ENCODE results near the gene MTHFD1L.
"Not testable (repeated sequence)": the region's sequence is repeated elsewhere in the genome, so short reads cannot be mapped to it uniquely, and the experiment has no call there.

The MTHFD1L gene

DNA sequence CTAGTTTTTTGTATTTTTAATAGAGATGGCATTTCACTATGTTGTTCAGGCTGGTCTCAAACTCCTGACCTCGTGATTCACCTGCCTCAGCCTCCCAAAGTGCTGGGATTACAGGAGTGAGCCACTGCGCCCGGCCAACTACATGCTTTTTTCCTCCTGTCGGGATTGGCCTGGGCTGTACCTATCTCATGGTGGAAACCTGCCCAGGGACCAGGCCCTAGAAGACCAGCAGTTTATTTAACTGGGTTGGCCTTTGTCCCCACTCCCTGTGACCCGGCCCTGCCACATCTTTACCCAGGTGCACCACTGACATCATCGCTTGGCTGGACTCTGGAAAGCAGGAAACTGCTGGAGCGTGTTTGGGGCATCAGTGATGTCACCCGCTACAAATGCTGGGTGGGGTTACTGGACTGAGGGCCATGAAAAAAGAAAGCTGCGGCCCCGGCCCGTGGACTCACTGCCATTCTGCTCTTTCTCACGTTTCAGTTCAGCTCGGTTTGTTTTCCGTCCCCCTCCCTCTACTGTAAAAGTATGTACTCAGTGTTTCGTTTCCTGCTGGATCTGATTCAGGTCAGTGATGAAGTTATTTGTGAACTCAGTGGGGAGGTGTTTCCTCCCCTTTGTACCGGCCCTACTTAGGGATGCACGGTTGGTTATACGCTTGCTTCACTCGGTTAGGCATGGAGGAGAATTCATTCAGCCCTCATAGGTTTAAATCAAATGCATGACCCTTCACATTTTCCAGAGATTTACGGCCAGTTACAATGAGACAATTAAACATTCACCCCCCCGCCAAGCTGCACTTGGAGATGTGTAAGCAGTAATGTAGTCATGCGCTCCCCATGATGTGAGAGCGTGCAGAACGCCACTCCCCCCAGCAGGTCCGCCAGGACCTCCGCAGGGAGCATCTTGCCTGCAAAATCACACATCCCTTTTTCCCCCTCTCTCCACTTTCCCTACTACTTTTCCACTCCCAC, 179.3 kb downstream of the MTHFD1L start:
- DNase-seq = no peak

DNA sequence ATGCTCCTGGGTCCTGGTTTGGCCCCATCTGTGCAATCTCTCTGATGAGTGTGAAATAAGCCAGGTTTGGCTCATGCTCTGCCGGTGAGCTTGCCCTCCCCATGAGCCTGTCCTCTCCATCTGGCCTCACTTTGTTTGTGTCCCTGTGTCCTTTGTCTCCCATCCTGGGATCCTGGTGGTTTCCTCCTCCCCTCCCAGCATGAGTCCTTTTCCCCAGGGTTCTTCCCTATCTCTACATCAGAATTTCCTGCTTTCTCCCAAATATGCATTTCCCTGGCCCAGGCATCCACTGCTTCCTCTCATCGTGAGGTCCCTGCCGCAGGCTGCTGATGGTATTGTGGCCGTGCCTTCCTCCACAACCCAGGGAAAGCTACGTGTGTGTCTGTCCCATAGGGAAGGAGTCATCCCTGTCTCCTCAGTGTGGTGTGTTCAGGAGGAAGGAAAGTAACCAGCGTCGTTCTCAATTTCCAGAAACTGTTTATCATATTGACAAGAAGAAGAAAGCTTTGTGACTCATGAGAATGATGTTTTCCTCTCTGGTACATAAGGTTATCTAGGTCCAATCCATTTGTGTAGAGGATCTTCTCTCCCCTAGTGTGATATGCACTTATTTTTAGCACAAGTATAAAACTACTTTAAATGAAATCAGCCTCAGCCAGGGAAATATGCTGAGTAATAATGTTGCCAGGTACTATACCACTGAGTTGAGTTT, 180.2 kb downstream of the MTHFD1L start:
- DNase-seq = not testable (repeated sequence)

DNA sequence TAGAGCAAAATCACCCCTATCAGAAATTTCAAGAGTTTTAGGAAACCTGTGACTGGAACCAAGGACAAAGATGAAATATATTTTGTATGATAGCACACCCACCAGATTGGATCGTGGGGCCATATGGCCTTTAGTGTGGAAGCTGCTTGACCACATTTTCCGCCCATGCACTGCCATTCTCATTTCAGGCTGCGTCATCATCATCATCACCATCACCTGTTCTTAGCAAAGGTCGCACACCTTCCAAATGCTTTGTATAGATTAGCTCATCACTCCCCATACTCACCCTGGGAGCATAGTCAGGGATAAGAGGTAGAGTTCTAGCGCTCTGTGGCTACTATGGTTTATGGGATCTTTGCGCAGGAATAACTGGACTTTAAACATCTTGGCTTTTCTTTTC, 185.7 kb downstream of the MTHFD1L start:
- DNase-seq = no peak

DNA sequence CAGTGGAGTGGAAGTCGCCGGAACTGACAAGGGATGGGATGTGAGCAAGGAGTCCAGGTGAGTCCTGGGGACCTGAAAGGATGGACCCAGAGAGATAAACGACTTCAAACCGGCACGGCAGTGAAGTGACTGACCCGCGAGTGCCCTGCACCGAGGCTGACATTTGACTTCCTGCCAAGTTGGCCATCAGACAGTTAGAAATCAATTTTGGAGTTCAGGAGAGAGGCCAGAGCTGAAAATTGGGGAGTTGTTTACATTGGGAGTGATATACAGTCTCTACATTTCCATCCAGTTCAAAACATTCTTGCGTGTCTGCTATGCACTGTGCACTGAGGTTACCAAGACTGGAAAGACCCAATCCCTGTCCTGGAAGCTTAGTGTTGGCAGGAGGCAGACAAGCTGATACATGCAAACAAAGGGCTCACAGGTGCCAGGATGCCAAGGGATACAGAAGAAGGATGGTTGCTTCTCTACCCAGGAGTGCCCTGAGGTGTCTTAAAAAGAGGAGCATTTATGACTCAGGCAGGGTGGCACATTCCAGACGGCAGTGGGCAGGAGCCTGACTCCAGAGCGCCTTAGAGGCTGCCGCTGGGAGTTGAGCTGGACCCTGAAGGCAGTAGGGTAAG, 186.6 kb downstream of the MTHFD1L start:
- DNase-seq = no peak

DNA sequence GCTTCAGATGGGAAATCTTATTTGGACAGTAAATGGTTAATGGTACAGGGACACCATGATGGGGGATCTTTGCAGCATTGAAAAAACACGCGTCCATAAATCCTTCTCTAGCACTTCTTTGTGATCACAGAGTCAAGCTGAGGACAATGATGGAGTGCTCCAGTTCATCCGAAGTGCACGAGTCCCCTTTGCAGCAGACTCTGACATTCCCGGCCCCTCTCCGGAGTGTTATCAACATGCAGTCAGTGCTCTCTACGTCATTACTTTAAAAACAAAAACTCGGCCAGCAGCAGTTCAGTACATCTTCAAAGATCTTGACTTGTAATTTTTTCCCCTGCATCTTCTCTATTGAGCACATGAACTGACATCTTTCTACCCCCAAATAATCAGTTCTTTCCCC, 188.8 kb downstream of the MTHFD1L start:
- DNase-seq = no peak

- no peak for DNase-seq
Measured at GRCh38 chr6:151056230-151056907, 190.9 kb downstream of the MTHFD1L start.

- no peak for DNase-seq
Measured at GRCh38 chr6:151057061-151057460, 191.6 kb downstream of the MTHFD1L start.

DNA sequence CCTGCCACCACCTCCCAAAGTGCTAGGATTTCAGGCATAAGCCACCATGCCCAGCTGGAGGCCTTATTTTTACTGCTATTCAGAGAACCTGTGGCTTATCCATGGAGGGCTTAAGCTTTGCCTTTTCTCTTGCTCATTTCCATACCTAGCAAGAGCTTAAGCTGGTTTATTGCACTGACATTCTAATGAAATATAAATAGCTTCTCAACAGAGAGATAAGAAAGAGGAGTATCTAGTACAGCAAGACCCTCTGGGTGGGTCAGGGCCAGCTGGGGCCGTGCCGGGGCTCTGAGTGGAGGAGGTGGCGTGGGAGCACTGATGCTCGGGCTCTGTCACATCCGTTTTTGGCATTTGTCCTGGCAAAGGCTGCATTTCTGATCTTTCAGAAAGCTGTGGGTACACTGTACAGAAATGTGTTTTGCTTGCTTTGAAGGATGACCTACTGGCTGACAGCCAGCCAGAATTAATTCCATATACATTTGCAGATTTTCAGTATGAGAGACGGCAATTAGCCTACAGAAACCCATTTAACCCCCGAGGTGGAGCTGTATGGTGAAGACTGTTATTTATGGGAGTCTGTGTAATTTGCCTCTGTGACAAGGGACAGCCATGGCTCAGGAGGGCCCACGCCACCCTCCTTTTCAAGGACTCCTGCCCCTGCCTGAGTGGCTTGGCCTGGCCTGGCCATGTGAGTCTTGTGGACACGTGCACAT, 192.7 kb downstream of the MTHFD1L start:
- DNase-seq = no peak

DNA sequence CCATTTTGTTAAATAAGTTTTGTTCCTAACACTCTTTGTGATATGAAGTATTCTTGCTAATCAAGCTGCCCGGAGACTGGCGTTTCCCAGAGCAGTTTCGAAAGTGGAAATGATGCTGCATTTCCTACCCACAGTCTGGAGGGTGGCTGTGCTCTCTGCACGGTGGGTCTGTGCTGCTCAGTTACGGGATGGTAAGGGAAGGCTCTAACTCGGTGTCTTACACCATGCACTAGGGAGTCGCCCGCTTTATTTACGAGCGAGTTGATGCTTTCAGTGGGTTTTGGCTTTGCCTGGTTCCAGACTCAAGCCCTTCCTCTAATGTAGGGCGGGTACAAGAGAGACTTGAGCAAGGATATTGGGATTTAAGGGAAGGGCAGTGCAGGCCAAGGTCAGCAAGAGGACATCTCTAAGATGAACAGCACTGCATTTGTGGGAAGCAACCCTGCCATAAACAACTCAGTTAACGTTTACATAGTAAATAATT, 194.2 kb downstream of the MTHFD1L start:
- DNase-seq = no peak

DNA sequence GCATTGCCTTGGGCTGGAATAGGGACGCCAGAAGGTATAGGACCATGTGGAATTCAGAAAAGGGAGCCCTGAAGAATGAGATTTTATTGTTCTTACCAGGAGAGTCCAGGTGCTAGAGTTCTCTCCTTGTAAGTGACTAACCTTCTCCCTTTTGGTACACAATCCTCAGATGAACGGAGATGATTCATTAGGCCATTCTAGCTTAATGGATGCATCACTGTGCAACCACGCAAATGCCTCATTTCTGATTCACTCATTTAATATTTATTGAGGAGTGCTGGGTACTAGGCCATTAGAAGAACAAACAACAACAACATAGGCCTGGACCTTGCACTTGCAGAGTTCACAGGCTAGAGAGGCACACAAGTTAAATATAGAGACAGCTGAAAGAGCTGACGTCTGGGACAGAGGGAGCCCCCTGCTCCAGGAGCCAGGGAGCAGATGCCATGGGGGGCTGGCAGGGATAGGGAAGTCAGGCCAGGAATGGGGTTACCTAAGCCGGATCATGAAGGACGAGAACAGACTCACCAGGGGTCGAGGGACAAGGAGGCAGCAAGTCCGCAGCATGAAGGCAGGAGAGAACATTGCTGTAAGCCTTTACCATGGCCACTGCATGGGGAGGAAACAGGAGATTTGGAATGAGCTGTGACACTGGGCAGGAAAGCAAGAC, 194.7 kb downstream of the MTHFD1L start:
- no peak for DNase-seq

DNA sequence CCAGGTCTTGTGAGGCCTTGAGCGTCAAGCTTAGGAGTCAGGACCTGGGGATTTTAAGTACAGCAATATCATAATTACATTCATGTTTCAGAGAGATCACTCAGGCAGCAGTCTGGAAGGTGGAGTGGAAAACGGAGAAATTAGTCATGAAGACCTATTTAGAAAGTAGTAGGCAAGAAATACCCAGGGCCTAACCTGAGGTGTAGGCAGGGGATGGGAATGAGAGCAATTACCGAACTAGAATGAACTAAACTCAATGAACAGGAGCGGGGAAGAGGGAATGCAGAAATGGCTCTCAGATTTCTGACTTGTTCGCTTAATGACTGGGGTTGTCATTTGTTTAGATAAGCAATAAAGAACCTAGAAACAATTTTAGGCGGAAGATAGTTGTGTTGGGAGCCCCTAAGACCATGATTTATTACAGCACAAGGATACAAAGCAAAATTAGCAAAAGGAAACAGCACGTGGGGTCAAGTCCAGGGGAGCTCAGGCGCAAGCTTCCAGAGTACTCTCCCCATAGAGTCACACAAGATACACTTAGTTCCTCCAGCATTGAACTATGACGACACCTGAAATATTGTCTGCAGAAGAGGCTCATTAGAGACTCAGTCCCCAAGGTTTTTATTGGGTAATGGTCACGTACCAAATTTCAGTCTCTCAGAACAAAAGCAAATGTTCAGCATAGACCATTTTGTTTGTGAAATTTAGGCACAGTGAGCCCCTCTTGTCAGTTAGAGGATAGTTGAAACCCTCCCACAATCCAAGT, 195.4 kb downstream of the MTHFD1L start:
- DNase-seq = no peak

- DNase-seq = no peak
Measured at GRCh38 chr6:151063352-151063751, 197.8 kb downstream of the MTHFD1L start.

- no peak for DNase-seq
Measured at GRCh38 chr6:151063842-151064647, 198.5 kb downstream of the MTHFD1L start.

DNA sequence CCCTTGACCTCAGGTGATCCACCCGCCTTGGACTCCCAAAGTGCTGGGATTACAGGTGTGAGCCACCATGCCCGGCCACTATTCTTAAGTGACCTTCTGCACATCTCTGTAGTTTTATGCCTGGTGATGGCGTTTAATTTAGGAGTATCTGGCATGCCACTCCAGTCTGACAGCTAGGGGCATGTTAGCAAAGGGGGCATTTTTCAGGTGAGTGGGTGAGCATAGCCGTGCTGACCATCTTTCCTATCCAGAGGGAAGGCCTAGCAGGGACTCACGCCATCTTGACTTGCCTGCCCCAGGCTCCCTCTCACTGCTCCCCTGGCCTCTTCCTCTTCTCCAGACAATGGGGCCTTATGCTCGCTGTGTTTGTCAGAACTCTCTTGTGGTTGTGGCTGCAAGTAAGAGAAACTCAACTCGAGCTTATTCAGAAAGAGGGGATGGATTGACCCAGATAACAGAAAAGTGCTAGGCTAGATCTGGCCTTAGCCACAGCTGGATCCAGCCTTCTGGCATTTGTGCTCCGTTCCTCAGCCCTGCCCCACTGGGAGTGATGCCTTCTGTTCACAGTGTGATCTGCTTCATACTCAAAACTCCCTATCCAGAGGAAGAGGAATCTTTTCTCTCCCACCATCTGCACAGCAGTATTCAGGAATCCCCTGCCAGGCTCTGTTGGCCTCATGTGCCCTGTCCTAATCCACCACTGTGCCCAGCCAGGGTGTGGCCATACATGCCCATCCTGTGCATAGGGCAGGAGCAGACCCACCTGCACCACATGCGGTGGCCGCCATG, 199.7 kb downstream of the MTHFD1L start:
- no peak for DNase-seq

- DNase-seq = no peak
Measured at GRCh38 chr6:151067684-151068596, 202.4 kb downstream of the MTHFD1L start.

GRCh38 chr6:151068761-151069312, 203.3 kb downstream of the MTHFD1L start:
- no peak for DNase-seq

DNA sequence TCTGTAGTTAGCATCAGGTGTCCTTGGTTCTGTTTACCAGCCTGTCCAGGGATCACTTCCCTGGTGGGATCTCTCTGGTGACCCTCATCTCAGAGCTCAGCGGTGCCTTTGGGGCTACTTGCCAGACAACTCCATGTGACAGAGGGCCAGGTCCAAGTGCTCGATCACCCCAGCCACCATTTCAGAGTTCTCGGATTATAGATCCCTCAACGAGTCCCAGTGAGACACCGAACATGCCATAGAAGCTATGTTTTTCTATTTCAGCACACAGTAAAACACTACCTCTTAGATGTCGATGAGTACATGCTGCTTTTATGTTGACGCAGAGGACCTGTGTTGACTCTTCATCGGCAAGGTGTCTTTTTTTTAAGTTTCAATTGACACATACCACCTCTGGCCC, 204.1 kb downstream of the MTHFD1L start:
- no peak for DNase-seq

GRCh38 chr6:151070631-151071051, 205.1 kb downstream of the MTHFD1L start:
- no peak for DNase-seq
